ENCODE measurements around the gene PXDN.
"Not testable (repeated sequence)": the region's sequence is repeated elsewhere in the genome, so short reads cannot be mapped to it uniquely, and the experiment has no call there.

The PXDN gene

GRCh38 chr2:1780693-1781092 lies 36.4 kb upstream of the PXDN start:
- ATAC-seq = no peak
- Mint-ChIP-seq H3K27me3 (no peaks in the 10 kb centered on the region), H3K27ac (no peak overlapping the region), H3K9me3 (no peaks in the 10 kb centered on the region), H3K36me3 (no peaks in the 10 kb centered on the region), H3K4me3 (no peak overlapping the region), H3K4me1 (no peaks in the 10 kb centered on the region)

- H3K9me3 Mint-ChIP-seq, H3K36me3 Mint-ChIP-seq, H3K4me3 Mint-ChIP-seq, ATAC-seq, H3K27ac Mint-ChIP-seq, H3K4me1 Mint-ChIP-seq, H3K27me3 Mint-ChIP-seq: not testable (repeated sequence)
These were observed 35.7 kb upstream of the PXDN start for GRCh38 chr2:1780054-1780453.

- Mint-ChIP-seq H3K4me1 (no peaks in the 10 kb centered on the region), H3K27me3 (no peaks in the 10 kb centered on the region), H3K4me3 (no peak overlapping the region), H3K27ac (no peak overlapping the region), H3K36me3 (no peaks in the 10 kb centered on the region), H3K9me3 (no peaks in the 10 kb centered on the region)
- ATAC-seq = no peak
These were observed 34.3 kb upstream of the PXDN start for GRCh38 chr2:1778566-1778965.

GRCh38 chr2:1777781-1778180 lies 33.5 kb upstream of the PXDN start:
- H3K36me3 Mint-ChIP-seq = no peaks in the 10 kb centered on the region
- no peak overlapping the region for H3K27ac Mint-ChIP-seq
- H3K9me3 Mint-ChIP-seq = no peaks in the 10 kb centered on the region
- ATAC-seq = no peak
- H3K4me1 Mint-ChIP-seq = no peaks in the 10 kb centered on the region
- no peak overlapping the region for H3K4me3 Mint-ChIP-seq
- no peaks in the 10 kb centered on the region for H3K27me3 Mint-ChIP-seq

- Mint-ChIP-seq H3K9me3 (no peaks in the 10 kb centered on the region), H3K36me3 (no peaks in the 10 kb centered on the region), H3K4me3 (no peak overlapping the region), H3K4me1 (no peaks in the 10 kb centered on the region), H3K27me3 (no peaks in the 10 kb centered on the region), H3K27ac (no peak overlapping the region)
- ATAC-seq = no peak
These were observed 32.8 kb upstream of the PXDN start for GRCh38 chr2:1777156-1777555.

- Mint-ChIP-seq H3K27ac (no peak overlapping the region), H3K4me3 (no peak overlapping the region), H3K36me3 (no peaks in the 10 kb centered on the region), H3K27me3 (no peaks in the 10 kb centered on the region), H3K4me1 (no peaks in the 10 kb centered on the region), H3K9me3 (no peaks in the 10 kb centered on the region)
- no peak for ATAC-seq
These were observed 31.3 kb upstream of the PXDN start for GRCh38 chr2:1775511-1776035.

- no peaks in the 10 kb centered on the region for H3K9me3 Mint-ChIP-seq
- H3K4me1 Mint-ChIP-seq = no peaks in the 10 kb centered on the region
- no peaks in the 10 kb centered on the region for H3K27me3 Mint-ChIP-seq
- no peak overlapping the region for H3K4me3 Mint-ChIP-seq
- no peak overlapping the region for H3K27ac Mint-ChIP-seq
- no peaks in the 10 kb centered on the region for H3K36me3 Mint-ChIP-seq
- ATAC-seq = no peak
These were observed 30.6 kb upstream of the PXDN start for GRCh38 chr2:1774929-1775328.

GRCh38 chr2:1773883-1774282 lies 29.6 kb upstream of the PXDN start:
- Mint-ChIP-seq H3K4me3 (no peak overlapping the region), H3K27ac (no peak overlapping the region), H3K9me3 (no peaks in the 10 kb centered on the region), H3K27me3 (no peaks in the 10 kb centered on the region), H3K4me1 (no peaks in the 10 kb centered on the region), H3K36me3 (no peaks in the 10 kb centered on the region)
- ATAC-seq = no peak

GRCh38 chr2:1772471-1773267 lies 28.4 kb upstream of the PXDN start:
- no peaks in the 10 kb centered on the region for H3K27me3 Mint-ChIP-seq
- ATAC-seq = no peak
- no peak overlapping the region for H3K4me3 Mint-ChIP-seq
- no peaks in the 10 kb centered on the region for H3K4me1 Mint-ChIP-seq
- H3K36me3 Mint-ChIP-seq = no peaks in the 10 kb centered on the region
- H3K27ac Mint-ChIP-seq = no peak overlapping the region
- H3K9me3 Mint-ChIP-seq = no peaks in the 10 kb centered on the region

GRCh38 chr2:1771626-1772280 lies 27.4 kb upstream of the PXDN start:
- Mint-ChIP-seq H3K4me3 (no peak overlapping the region), H3K4me1 (no peaks in the 10 kb centered on the region)
- peak; percentile 13 for ATAC-seq

GRCh38 chr2:1770566-1771380 lies 26.5 kb upstream of the PXDN start:
- H3K4me1 Mint-ChIP-seq = no peaks in the 10 kb centered on the region
- H3K36me3 Mint-ChIP-seq = no peaks in the 10 kb centered on the region
- H3K27ac Mint-ChIP-seq = no peak overlapping the region
- H3K27me3 Mint-ChIP-seq = no peaks in the 10 kb centered on the region
- no peak overlapping the region for H3K4me3 Mint-ChIP-seq
- no peaks in the 10 kb centered on the region for H3K9me3 Mint-ChIP-seq
- no peak for ATAC-seq

More at GRCh38 chr2:1771626-1772280, 27.4 kb upstream of the PXDN start:
- Mint-ChIP-seq H3K27ac (no peak overlapping the region), H3K9me3 (no peaks in the 10 kb centered on the region), H3K27me3 (no peaks in the 10 kb centered on the region), H3K36me3 (no peaks in the 10 kb centered on the region)

- H3K4me3 Mint-ChIP-seq = no peak overlapping the region
- H3K27ac Mint-ChIP-seq = no peak overlapping the region
- peaks cover 2% of the 10 kb centered on the region for H3K9me3 Mint-ChIP-seq
- no peaks in the 10 kb centered on the region for H3K36me3 Mint-ChIP-seq
- no peaks in the 10 kb centered on the region for H3K27me3 Mint-ChIP-seq
- no peaks in the 10 kb centered on the region for H3K4me1 Mint-ChIP-seq
- no peak for ATAC-seq
These were observed 25.5 kb upstream of the PXDN start for GRCh38 chr2:1769703-1770422.

GRCh38 chr2:1767939-1768691 lies 23.8 kb upstream of the PXDN start:
- H3K27ac Mint-ChIP-seq = no peak overlapping the region
- ATAC-seq = no peak
- H3K9me3 Mint-ChIP-seq = peaks cover 2% of the 10 kb centered on the region
- H3K4me3 Mint-ChIP-seq = no peak overlapping the region
- no peaks in the 10 kb centered on the region for H3K4me1 Mint-ChIP-seq
- H3K36me3 Mint-ChIP-seq = no peaks in the 10 kb centered on the region
- no peaks in the 10 kb centered on the region for H3K27me3 Mint-ChIP-seq
